H1 (cell line): ENCODE measurements around the gene PMF1. TPM values are rescaled to one million over a fixed set of nuclear protein-coding genes. Genes with fewer than 3 reads are reported as not detected.

Experiments
- CTCF ChIA-PET: fragments of 300-600 bp; sonication (Branson Sonifier 250); formaldehyde crosslinking; loops from one replicate; lab custom pipeline; 2021; ENCODE audit not compliant: partially characterized antibody; lab: Charles Lee
- POLR2A ChIA-PET: fragments of 300-600 bp; sonication (Branson Sonifier 250); formaldehyde crosslinking; loops from one replicate; lab custom pipeline; 2021; ENCODE audit warnings: inconsistent platforms; ENCODE audit not compliant: partially characterized antibody; lab: Charles Lee
- DNase-seq, 2 experiments: peaks; one replicate each; pipeline versions ENCODE4 v3.0.0 to v3.0.0-alpha.2; 2010 to 2022; ENCODE audit warnings: low spot score in 2 of 2, low read depth in 1 of 2, mixed read lengths in 1 of 2
- FAIRE-seq: peaks from 2 replicates; lab custom pipeline; 2011; peaks lifted over from hg19 to GRCh38; lab: Jason Lieb, UNC
- H2AFZ ChIP-seq: 2 replicates; pipeline ENCODE4 v1.8.1; 2012; ENCODE audit warnings: low read length, inconsistent platforms
- H2AK5ac ChIP-seq: 2 replicates; pipeline ENCODE4 v1.6.1; 2013; ENCODE audit warnings: low read depth, low read length
- H2BK120ac ChIP-seq: replicated peaks from 2 replicates; pipeline ENCODE3; 2013; ENCODE audit warnings: low read depth, low read length, inconsistent platforms
- H2BK12ac ChIP-seq: 2 replicates; pipeline ENCODE4 v1.6.1; 2013; ENCODE audit warnings: low read depth, low read length
- H2BK15ac ChIP-seq: 2 replicates; pipeline ENCODE4 v1.6.1; 2013; ENCODE audit warnings: low read length
- H2BK20ac ChIP-seq: 2 replicates; pipeline ENCODE4 v1.6.1; 2013; ENCODE audit warnings: low read length
- H2BK5ac ChIP-seq: 2 replicates; pipeline ENCODE4 v1.6.1; 2013; ENCODE audit warnings: low read depth, low read length
- H3K14ac ChIP-seq: 2 replicates; pipeline ENCODE4 v1.6.1; 2013; ENCODE audit warnings: inconsistent platforms; ENCODE audit not compliant: insufficient read length
- H3K18ac ChIP-seq: 2 replicates; pipeline ENCODE4 v1.6.1; 2013; ENCODE audit warnings: low read length; ENCODE audit errors: extremely low read depth
- H3K23ac ChIP-seq: 2 replicates; pipeline ENCODE4 v1.6.1; 2013; ENCODE audit warnings: inconsistent platforms; ENCODE audit not compliant: insufficient read length
- H3K23me2 ChIP-seq: 2 replicates; pipeline ENCODE4 v1.6.1; 2013; ENCODE audit warnings: low read depth, low read length
- H3K27ac ChIP-seq: 2 replicates; pipeline ENCODE4 v1.6.1; 2011; ENCODE audit warnings: low read depth, low read length, inconsistent platforms
- H3K27me3 ChIP-seq, 4 experiments: replicated peaks in 1 of 4; 1 replicate in 1 of 4; 2 replicates in 3 of 4; pipeline versions ENCODE4 v1.6.1 to v1.8.1; 2011 to 2013; ENCODE audit warnings: low read length in 3 of 4, mild to moderate bottlenecking in 3 of 4, inconsistent platforms in 2 of 4, mixed read lengths in 2 of 4, moderate library complexity in 1 of 4; ENCODE audit not compliant: control insufficient read depth in 3 of 4, insufficient read depth in 3 of 4; ENCODE audit errors: extremely low read depth in 1 of 4
- H3K36me3 ChIP-seq, 4 experiments: 2 replicates each; pipeline versions ENCODE4 v1.6.1 to v1.8.1; 2011 to 2013; ENCODE audit warnings: mild to moderate bottlenecking in 4 of 4, low read length in 3 of 4, moderate library complexity in 2 of 4, control low read depth in 1 of 4, inconsistent platforms in 1 of 4; ENCODE audit not compliant: insufficient read depth in 4 of 4, control insufficient read depth in 2 of 4
- H3K4ac ChIP-seq: replicated peaks from 2 replicates; pipeline ENCODE3; 2013; ENCODE audit warnings: low read length, low read depth, mixed read lengths, inconsistent platforms; ENCODE audit not compliant: insufficient read length
- H3K4me1 ChIP-seq, 4 experiments: replicated peaks in 1 of 4; 1 replicate in 1 of 4; 2 replicates in 3 of 4; pipeline versions ENCODE4 v1.6.1 to v1.8.1; 2011 to 2013; ENCODE audit warnings: low read length in 3 of 4, inconsistent platforms in 2 of 4, mixed read lengths in 1 of 4; ENCODE audit not compliant: insufficient read depth in 4 of 4, control insufficient read depth in 3 of 4
- H3K4me2 ChIP-seq, 2 experiments: 2 replicates each; pipeline versions ENCODE4 v1.6.1 to v1.8.1; 2011 to 2013; ENCODE audit warnings: low read depth in 2 of 2, low read length in 2 of 2, control low read depth in 1 of 2, inconsistent platforms in 1 of 2, mild to moderate bottlenecking in 1 of 2; ENCODE audit not compliant: insufficient read depth in 1 of 2
- H3K4me3 ChIP-seq, 4 experiments: fragments of 200-600, 300-600 bp in 1 of 4; sonication (generic), shearing (Covaris generic), sonication (Bioruptor Twin) in 1 of 4; 2 replicates each; pipeline versions ENCODE4 v1.5.1 to v1.8.1; 2011 to 2016; ENCODE audit warnings: low read length in 4 of 4, low read depth in 3 of 4, control low read depth in 2 of 4, inconsistent platforms in 2 of 4, mild to moderate bottlenecking in 2 of 4, mixed read lengths in 1 of 4, moderate library complexity in 1 of 4; ENCODE audit not compliant: insufficient read depth in 2 of 4; ENCODE audit errors: extremely low read depth in 1 of 4
- H3K56ac ChIP-seq: replicated peaks from 2 replicates; pipeline ENCODE3; 2013; ENCODE audit warnings: low read depth, mild to moderate bottlenecking, mixed read lengths, low read length, inconsistent platforms; ENCODE audit not compliant: insufficient read length
- H3K79me1 ChIP-seq: 2 replicates; pipeline ENCODE4 v1.6.1; 2013; ENCODE audit warnings: low read depth, low read length, control low read depth
- H3K79me2 ChIP-seq, 2 experiments: 2 replicates each; pipeline versions ENCODE4 v1.6.1 to v1.8.1; 2012 to 2013; ENCODE audit warnings: low read length in 2 of 2, mild to moderate bottlenecking in 2 of 2, inconsistent platforms in 1 of 2; ENCODE audit not compliant: insufficient read depth in 2 of 2, control insufficient read depth in 1 of 2
- H3K9ac ChIP-seq, 4 experiments: replicated peaks in 1 of 4; 1 replicate in 1 of 4; 2 replicates in 3 of 4; pipeline versions ENCODE4 v1.6.1 to v1.8.1; 2011 to 2013; ENCODE audit warnings: low read depth in 3 of 4, low read length in 3 of 4, control low read depth in 2 of 4, mild to moderate bottlenecking in 2 of 4, moderate library complexity in 2 of 4, inconsistent platforms in 1 of 4; ENCODE audit errors: extremely low read depth in 1 of 4
- H3K9me3 ChIP-seq, 2 experiments: 2 replicates each; pipeline versions ENCODE4 v1.6.1 to v1.8.1; 2012 to 2013; ENCODE audit warnings: mild to moderate bottlenecking in 2 of 2, moderate library complexity in 2 of 2, control low read depth in 1 of 2, inconsistent platforms in 1 of 2, low read depth in 1 of 2, low read length in 1 of 2, mixed read lengths in 1 of 2; ENCODE audit not compliant: insufficient read depth in 2 of 2
- H4K20me1 ChIP-seq, 2 experiments: replicated peaks in 1 of 2; 2 replicates each; pipeline versions ENCODE3 to v1.8.1; 2011 to 2013; ENCODE audit warnings: inconsistent platforms in 2 of 2, low read length in 2 of 2, mild to moderate bottlenecking in 1 of 2; ENCODE audit not compliant: insufficient read depth in 2 of 2, control insufficient read depth in 1 of 2
- H4K5ac ChIP-seq: 2 replicates; pipeline ENCODE4 v1.6.1; 2013; ENCODE audit warnings: low read length, low read depth, mixed read lengths, inconsistent platforms; ENCODE audit not compliant: insufficient read length
- H4K8ac ChIP-seq: 2 replicates; pipeline ENCODE4 v1.8.0; 2013; ENCODE audit warnings: mild to moderate bottlenecking, moderate library complexity, low read length, inconsistent platforms; ENCODE audit not compliant: insufficient read depth; ENCODE audit errors: extremely low read depth
- H4K91ac ChIP-seq: replicated peaks from 2 replicates; pipeline ENCODE3; 2013; ENCODE audit warnings: low read length, mixed read lengths, inconsistent platforms; ENCODE audit not compliant: insufficient read length
- CREB1 ChIP-seq: IDR thresholded peaks from 2 replicates; pipeline ENCODE4 v1.6.1; 2012; ENCODE audit warnings: inconsistent platforms
- E2F6 ChIP-seq: IDR thresholded peaks from 2 replicates; pipeline ENCODE4 v1.6.1; 2012; ENCODE audit warnings: inconsistent platforms
- EP300 ChIP-seq, 2 experiments: IDR thresholded peaks; 1 replicate in 1 of 2; 2 replicates in 1 of 2; pipeline ENCODE4 v1.6.1; 2011 to 2012; ENCODE audit warnings: low read depth in 2 of 2, low read length in 2 of 2, mild to moderate bottlenecking in 2 of 2, borderline replicate concordance in 1 of 2, inconsistent platforms in 1 of 2, moderate library complexity in 1 of 2
- EZH2 ChIP-seq: fragments of 200-600 bp; sonication (generic); IDR thresholded peaks from 2 replicates; pipeline ENCODE4 v1.7.1; 2012; ENCODE audit warnings: low read depth, mild to moderate bottlenecking, moderate library complexity, low read length, inconsistent platforms; ENCODE audit not compliant: severe bottlenecking
- POLR2AphosphoS5 ChIP-seq: IDR thresholded peaks from 2 replicates; pipeline ENCODE4 v1.6.1; 2011; ENCODE audit warnings: low read depth, low read length
- RBBP5 ChIP-seq: IDR thresholded peaks from 2 replicates; pipeline ENCODE4 v1.7.1; 2012; ENCODE audit warnings: low read depth, mild to moderate bottlenecking, inconsistent platforms, low read length, moderate library complexity, borderline replicate concordance
- RFX5 ChIP-seq: IDR thresholded peaks from 2 replicates; pipeline ENCODE4 v1.6.1; 2011; ENCODE audit warnings: low read depth, low read length, improper control_type of control experiment, borderline replicate concordance
- SIN3A ChIP-seq, 2 experiments: IDR thresholded peaks in 1 of 2; conservative IDR thresholded peaks in 1 of 2; 2 replicates each; pipeline ENCODE4 v1.6.1; 2011 to 2012; ENCODE audit warnings: low read length in 2 of 2, improper control_type of control experiment in 1 of 2, low read depth in 1 of 2, mild to moderate bottlenecking in 1 of 2
- SP1 ChIP-seq: IDR thresholded peaks from 2 replicates; pipeline ENCODE4 v1.6.1; 2011; ENCODE audit warnings: low read depth, low read length
- SP2 ChIP-seq: IDR thresholded peaks from 2 replicates; pipeline ENCODE4 v1.6.1; 2012; ENCODE audit warnings: mild to moderate bottlenecking, low read length, inconsistent platforms
- TCF12 ChIP-seq: IDR thresholded peaks from 2 replicates; pipeline ENCODE4 v1.6.1; 2011; ENCODE audit warnings: low read depth, mild to moderate bottlenecking, low read length
- USF2 ChIP-seq: IDR thresholded peaks from 2 replicates; pipeline ENCODE4 v1.6.1; 2011; ENCODE audit warnings: low read length, improper control_type of control experiment
- WGBS, 2 experiments: shearing (Covaris generic) in 1 of 2; methylation state at CpG; one replicate each; pipeline versions ENCODE4 v1.1.6 to v1.1.7; 2013 to 2015; ENCODE audit warnings: low lambda C conversion rate in 2 of 2, mixed read lengths in 2 of 2, inconsistent platforms in 1 of 2, low coverage in 1 of 2, missing lambda C conversion rate in 1 of 2; ENCODE audit not compliant: insufficient replicate concordance in 2 of 2, insufficient coverage in 1 of 2, insufficient read length in 1 of 2; ENCODE audit errors: extremely low coverage in 1 of 2, missing lambda C conversion rate in 1 of 2; 5-methylcytosine and 5-hydroxymethylcytosine counted together
- polyA plus RNA-seq, 7 experiments: library from polyadenylated mRNA; depleted of rRNA in 3 of 7; stranded (reverse) in 5 of 7; unstranded in 2 of 7; fragments of >200 nt in 5 of 7; fragments of 200-250 nt in 2 of 7; gene quantifications; 1 replicate in 5 of 7; 2 replicates in 1 of 7; 4 replicates in 1 of 7; pipeline versions ENCODE4 v1.2.1 to v1.2.3, GENCODE V29; 2011 to 2013; ENCODE audit warnings: missing spikeins in 2 of 7, mixed read lengths in 2 of 7
- total RNA-seq: library from RNA; stranded (reverse); fragmentation: NEBNext Ultra II Directional; extraction: Animal tissue kit (Norgen Biotek cat#: 25700); gene quantifications from 2 replicates; pipeline ENCODE4 v1.2.1, GENCODE V29; 2021

PMF1 gene
- total and polyA plus RNA-seq, 2 of the 8 experiments (the other 6 are each of a cell fraction or from before 2014, with no cell fraction given) = 113 to 296 TPM

- Histone ChIP-seq H3K9ac (no peak overlapping the region), H4K91ac (no peak overlapping the region), H4K5ac (no peak overlapping the region), H3K36me3 (peaks cover 48 to 82% (median 72%) of the 10 kb centered on the region in 4 experiments), H2BK12ac (no peak overlapping the region), H2BK15ac (no peak overlapping the region), H3K18ac (no peak overlapping the region), H3K79me2 (no peaks in the 10 kb centered on the region), H3K27me3 (no peaks in the 10 kb centered on the region), H3K4me2 (no peak overlapping the region), H3K23me2 (no peaks in the 10 kb centered on the region), H3K23ac (no peak overlapping the region), H3K14ac (no peak overlapping the region), H3K4ac (no peak overlapping the region), H3K56ac (no peak overlapping the region), H2BK20ac (no peak overlapping the region), H3K79me1 (no peaks in the 10 kb centered on the region; the same call in 1 of the 2 replicates), H2AFZ (no peak overlapping the region), H2AK5ac (no peak overlapping the region), H2BK120ac (no peak overlapping the region), H3K4me1 (no peaks in the 10 kb centered on the region), H3K9me3 (no peaks in the 10 kb centered on the region), H4K20me1 (peaks cover 0 to 3% of the 10 kb centered on the region in 2 experiments), H2BK5ac (no peak overlapping the region), H3K27ac (no peak overlapping the region), H3K4me3 (no peak overlapping the region), H4K8ac (no peak overlapping the region)
- DNase-seq (no peak), FAIRE-seq (no peak)
- CTCF ChIA-PET = interaction anchor here (0.6 to 47.2 kb wide), 5 partner anchors 11 to 117 kb away, joined by 3 to 1265 read pairs (median 4); partner anchors contain the start of gene SEMA4A
- WGBS, 2 experiments = 100% methylated on average over 2 of the region's 2 CpGs; no CpG with 5 or more reads in 1 of the 2 experiments
- POLR2A ChIA-PET = interaction anchor here (1.3 to 4.3 kb wide), 4 partner anchors 11 to 28 kb away, joined by 3 to 19 read pairs (median 7); no protein-coding TSS in a partner anchor
- no peak for TF ChIP-seq CREB1
- TF ChIP-seq SP2 = no peak
- TF ChIP-seq USF2 = no peak
- TF ChIP-seq SP1 = no peak
- TF ChIP-seq POLR2AphosphoS5 = no peak
- TF ChIP-seq TCF12 = no peak
- TF ChIP-seq EP300 (IDR thresholded peaks at IDR 0.05; ENCODE audit: borderline replicate concordance in 1 of 2, low read depth in 2 of 2, low read length in 2 of 2) = no peak
- no peak for TF ChIP-seq RFX5
- TF ChIP-seq E2F6 = no peak
- TF ChIP-seq RBBP5 = no peak
- no peak for TF ChIP-seq EZH2
- no peak for TF ChIP-seq SIN3A (conservative IDR thresholded peaks at IDR 0.05 in 1 of 2, IDR thresholded peaks at IDR 0.05 in 1 of 2; ENCODE audit: low read depth in 1 of 2, low read length in 2 of 2)
These were observed 44.9 kb downstream of the PMF1 start for GRCh38 chr1:156257711-156258110.
